ENCODE results near the gene HNRNPH1. TPM values are rescaled to one million over a fixed set of nuclear protein-coding genes. Genes with fewer than 3 reads are reported as not detected.

Gene HNRNPH1
- total and polyA plus RNA-seq, 4 donors, result 102 to 583 (median 348) TPM

DNA sequence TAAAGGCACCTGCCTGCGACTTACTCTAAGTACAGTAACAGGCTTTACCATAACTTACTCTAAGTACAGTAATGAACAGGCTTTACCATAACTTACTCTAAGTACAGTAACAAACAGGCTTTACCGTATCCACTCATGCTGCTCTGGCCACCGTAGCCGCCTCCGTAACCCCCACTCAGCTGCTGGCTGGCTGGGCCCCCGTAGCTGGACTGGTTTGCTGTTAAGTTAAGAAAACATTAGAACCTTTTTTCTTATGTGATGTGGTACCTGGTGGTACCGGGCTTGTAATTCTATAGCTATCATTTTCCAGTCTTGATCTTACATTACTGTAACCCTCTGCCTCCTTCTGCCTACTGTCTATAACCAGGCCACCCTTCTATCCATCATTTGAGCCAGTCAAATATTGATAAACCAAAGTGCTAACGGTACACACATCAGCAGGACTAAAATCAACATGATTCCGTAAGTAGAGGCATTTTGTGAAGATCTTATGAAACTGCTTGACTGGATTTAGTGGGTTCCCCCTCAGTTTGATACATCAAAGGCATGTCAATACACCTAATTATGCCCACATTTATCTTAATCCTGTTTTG lies 7.4 kb downstream of the HNRNPH1 start:
- no peaks in the 10 kb centered on the region for H3K9me3 ChIP-seq (ENCODE audit: control insufficient read depth in 4 of 4, low read length in 3 of 4)
- H3K4me1 ChIP-seq (ENCODE audit: control insufficient read depth in 4 of 4, insufficient read depth in 4 of 4, low read length in 3 of 4), result peaks cover 0 to 43% (median 33%) of the 10 kb centered on the region in 4 donors
- H3K9ac ChIP-seq (ENCODE audit: low read depth in 1 of 2, low read length in 2 of 2), result no peak overlapping the region
- no peak for DNase-seq (ENCODE audit: low spot score)
- no peak overlapping the region for H3K4me3 ChIP-seq (ENCODE audit: low read depth in 1 of 3, low read length in 3 of 3)
- TF ChIP-seq, protein P1, sequence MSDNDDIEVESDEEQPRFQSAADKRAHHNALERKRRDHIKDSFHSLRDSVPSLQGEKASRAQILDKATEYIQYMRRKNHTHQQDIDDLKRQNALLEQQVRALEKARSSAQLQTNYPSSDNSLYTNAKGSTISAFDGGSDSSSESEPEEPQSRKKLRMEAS (IDR thresholded peaks at IDR 0.05), result no peak
- TF ChIP-seq RXRA (IDR thresholded peaks at IDR 0.05) (no peak), YY1 (IDR thresholded peaks at IDR 0.05) (no peak), EGR1 (IDR thresholded peaks at IDR 0.05; ENCODE audit: low read depth in 2 of 2) (no peak), HNF4A (conservative IDR thresholded peaks at IDR 0.05) (no peak), GABPA (IDR thresholded peaks at IDR 0.05 in 1 of 2, conservative IDR thresholded peaks at IDR 0.05 in 1 of 2) (no peak)
- TF ChIP-seq, protein P2, sequence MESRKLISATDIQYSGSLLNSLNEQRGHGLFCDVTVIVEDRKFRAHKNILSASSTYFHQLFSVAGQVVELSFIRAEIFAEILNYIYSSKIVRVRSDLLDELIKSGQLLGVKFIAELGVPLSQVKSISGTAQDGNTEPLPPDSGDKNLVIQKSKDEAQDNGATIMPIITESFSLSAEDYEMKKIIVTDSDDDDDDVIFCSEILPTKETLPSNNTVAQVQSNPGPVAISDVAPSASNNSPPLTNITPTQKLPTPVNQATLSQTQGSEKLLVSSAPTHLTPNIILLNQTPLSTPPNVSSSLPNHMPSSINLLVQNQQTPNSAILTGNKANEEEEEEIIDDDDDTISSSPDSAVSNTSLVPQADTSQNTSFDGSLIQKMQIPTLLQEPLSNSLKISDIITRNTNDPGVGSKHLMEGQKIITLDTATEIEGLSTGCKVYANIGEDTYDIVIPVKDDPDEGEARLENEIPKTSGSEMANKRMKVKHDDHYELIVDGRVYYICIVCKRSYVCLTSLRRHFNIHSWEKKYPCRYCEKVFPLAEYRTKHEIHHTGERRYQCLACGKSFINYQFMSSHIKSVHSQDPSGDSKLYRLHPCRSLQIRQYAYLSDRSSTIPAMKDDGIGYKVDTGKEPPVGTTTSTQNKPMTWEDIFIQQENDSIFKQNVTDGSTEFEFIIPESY (IDR thresholded peaks at IDR 0.05), result no peak
- H3K27ac ChIP-seq (ENCODE audit: low read depth in 1 of 2, low read length in 2 of 2), result no peak overlapping the region
- H3K27me3 ChIP-seq (ENCODE audit: control insufficient read depth in 4 of 4, insufficient read depth in 4 of 4, low read length in 3 of 4), result no peaks in the 10 kb centered on the region
- H3K36me3 ChIP-seq (ENCODE audit: control insufficient read depth in 4 of 4, insufficient read depth in 3 of 4, low read depth in 1 of 4, low read length in 3 of 4), result peaks cover 22 to 90% (median 85%) of the 10 kb centered on the region in 4 donors
- WGBS, result 82% methylated on average over 9 of the region's 9 CpGs

DNA sequence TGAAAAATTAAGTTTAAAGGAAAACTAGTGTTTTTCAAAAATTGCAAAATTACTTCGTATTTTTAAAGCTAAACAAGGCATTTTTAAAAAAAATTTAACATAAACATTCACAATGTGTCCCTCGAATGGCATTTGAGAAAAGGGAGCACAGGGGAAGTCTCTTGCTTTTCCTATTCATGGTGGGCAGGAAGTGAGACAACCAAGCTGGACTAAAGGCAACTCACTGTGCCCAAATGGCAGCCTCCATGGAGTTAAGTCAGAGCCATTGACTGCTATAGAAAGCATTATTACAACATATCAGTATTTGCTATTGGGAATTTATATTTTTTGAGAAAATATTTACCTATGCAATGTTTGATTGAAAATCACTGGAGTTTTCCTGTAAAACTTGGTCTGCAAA lies 8.3 kb downstream of the HNRNPH1 start:
- Histone ChIP-seq H3K36me3 (ENCODE audit: control insufficient read depth in 4 of 4, insufficient read depth in 3 of 4, low read depth in 1 of 4, low read length in 3 of 4) (peaks cover 22 to 91% (median 85%) of the 10 kb centered on the region in 4 donors), H3K9me3 (ENCODE audit: control insufficient read depth in 4 of 4, low read length in 3 of 4) (no peaks in the 10 kb centered on the region), H3K27ac (ENCODE audit: low read depth in 1 of 2, low read length in 2 of 2) (no peak overlapping the region), H3K27me3 (ENCODE audit: control insufficient read depth in 4 of 4, insufficient read depth in 4 of 4, low read length in 3 of 4) (no peaks in the 10 kb centered on the region), H3K4me1 (ENCODE audit: control insufficient read depth in 4 of 4, insufficient read depth in 4 of 4, low read length in 3 of 4) (peaks cover 0 to 34% (median 24%) of the 10 kb centered on the region in 4 donors), H3K9ac (ENCODE audit: low read depth in 1 of 2, low read length in 2 of 2) (no peak overlapping the region), H3K4me3 (ENCODE audit: low read depth in 1 of 3, low read length in 3 of 3) (no peak overlapping the region)
- DNase-seq (ENCODE audit: low spot score), result no peak
- TF ChIP-seq TAF1 (conservative IDR thresholded peaks at IDR 0.05), result no peak
- no peak for TF ChIP-seq FOXA1 (IDR thresholded peaks at IDR 0.05)
- no peak for TF ChIP-seq EGR1 (IDR thresholded peaks at IDR 0.05; ENCODE audit: low read depth in 2 of 2)
- no peak for TF ChIP-seq RXRA (IDR thresholded peaks at IDR 0.05)
- TF ChIP-seq, protein P1 (IDR thresholded peaks at IDR 0.05), result no peak
- TF ChIP-seq, protein P3, sequence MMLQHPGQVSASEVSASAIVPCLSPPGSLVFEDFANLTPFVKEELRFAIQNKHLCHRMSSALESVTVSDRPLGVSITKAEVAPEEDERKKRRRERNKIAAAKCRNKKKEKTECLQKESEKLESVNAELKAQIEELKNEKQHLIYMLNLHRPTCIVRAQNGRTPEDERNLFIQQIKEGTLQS (IDR thresholded peaks at IDR 0.05), result no peak
- TF ChIP-seq, protein P4, sequence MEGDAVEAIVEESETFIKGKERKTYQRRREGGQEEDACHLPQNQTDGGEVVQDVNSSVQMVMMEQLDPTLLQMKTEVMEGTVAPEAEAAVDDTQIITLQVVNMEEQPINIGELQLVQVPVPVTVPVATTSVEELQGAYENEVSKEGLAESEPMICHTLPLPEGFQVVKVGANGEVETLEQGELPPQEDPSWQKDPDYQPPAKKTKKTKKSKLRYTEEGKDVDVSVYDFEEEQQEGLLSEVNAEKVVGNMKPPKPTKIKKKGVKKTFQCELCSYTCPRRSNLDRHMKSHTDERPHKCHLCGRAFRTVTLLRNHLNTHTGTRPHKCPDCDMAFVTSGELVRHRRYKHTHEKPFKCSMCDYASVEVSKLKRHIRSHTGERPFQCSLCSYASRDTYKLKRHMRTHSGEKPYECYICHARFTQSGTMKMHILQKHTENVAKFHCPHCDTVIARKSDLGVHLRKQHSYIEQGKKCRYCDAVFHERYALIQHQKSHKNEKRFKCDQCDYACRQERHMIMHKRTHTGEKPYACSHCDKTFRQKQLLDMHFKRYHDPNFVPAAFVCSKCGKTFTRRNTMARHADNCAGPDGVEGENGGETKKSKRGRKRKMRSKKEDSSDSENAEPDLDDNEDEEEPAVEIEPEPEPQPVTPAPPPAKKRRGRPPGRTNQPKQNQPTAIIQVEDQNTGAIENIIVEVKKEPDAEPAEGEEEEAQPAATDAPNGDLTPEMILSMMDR (IDR thresholded peaks at IDR 0.05; ENCODE audit: low read depth, low read length, missing input control), result no peak
- TF ChIP-seq FOXA2 (IDR thresholded peaks at IDR 0.05), result no peak
- 60% methylated on average over 2 of the region's 2 CpGs for WGBS

DNA sequence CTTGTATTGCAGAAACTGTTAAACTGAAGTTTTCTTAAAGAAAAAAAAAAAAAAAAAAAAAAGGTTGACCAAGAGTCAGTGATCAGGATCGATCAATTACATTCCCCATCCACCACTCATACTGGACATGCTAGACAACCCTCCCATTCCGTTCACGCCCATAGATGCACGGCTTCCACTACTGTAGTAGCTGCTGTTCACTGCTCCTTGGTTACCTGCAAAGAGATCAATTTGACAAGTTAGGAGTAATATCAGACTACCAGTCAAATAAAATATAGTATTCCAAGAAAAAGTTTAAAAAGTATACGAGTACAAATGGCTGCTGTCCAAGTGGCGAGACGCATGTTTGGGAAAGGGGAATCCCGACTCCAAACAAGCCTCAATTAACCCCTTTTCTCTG lies 8.7 kb downstream of the HNRNPH1 start:
- peaks cover 24 to 90% (median 87%) of the 10 kb centered on the region in 4 donors for H3K36me3 ChIP-seq (ENCODE audit: control insufficient read depth in 4 of 4, insufficient read depth in 3 of 4, low read depth in 1 of 4, low read length in 3 of 4)
- DNase-seq (ENCODE audit: low spot score), result no peak
- H3K4me1 ChIP-seq (ENCODE audit: control insufficient read depth in 4 of 4, insufficient read depth in 4 of 4, low read length in 3 of 4), result peaks cover 0 to 30% (median 21%) of the 10 kb centered on the region in 4 donors
- no peaks in the 10 kb centered on the region for H3K27me3 ChIP-seq (ENCODE audit: control insufficient read depth in 4 of 4, insufficient read depth in 4 of 4, low read length in 3 of 4)
- no peaks in the 10 kb centered on the region for H3K9me3 ChIP-seq (ENCODE audit: control insufficient read depth in 4 of 4, low read length in 3 of 4)
- H3K27ac ChIP-seq (ENCODE audit: low read depth in 1 of 2, low read length in 2 of 2), result no peak overlapping the region
- no peak overlapping the region for H3K4me3 ChIP-seq (ENCODE audit: low read depth in 1 of 3, low read length in 3 of 3)
- no peak for TF ChIP-seq RXRA (IDR thresholded peaks at IDR 0.05)
- no peak for TF ChIP-seq FOXA2 (IDR thresholded peaks at IDR 0.05)
- no peak for TF ChIP-seq NR2F2 (IDR thresholded peaks at IDR 0.05)
- TF ChIP-seq, protein P1 (IDR thresholded peaks at IDR 0.05), result no peak
- no peak for TF ChIP-seq HNF4G (IDR thresholded peaks at IDR 0.05)
- TF ChIP-seq, protein P4 (IDR thresholded peaks at IDR 0.05; ENCODE audit: low read depth, low read length, missing input control), result no peak
- TF ChIP-seq FOXA1 (IDR thresholded peaks at IDR 0.05), result no peak
- TF ChIP-seq, protein P2 (IDR thresholded peaks at IDR 0.05), result no peak
- no peak for TF ChIP-seq TAF1 (conservative IDR thresholded peaks at IDR 0.05)
- no peak for TF ChIP-seq EGR1 (IDR thresholded peaks at IDR 0.05; ENCODE audit: low read depth in 2 of 2)
- TF ChIP-seq HNF4A (conservative IDR thresholded peaks at IDR 0.05), result no peak
- 52% methylated on average over 8 of the region's 8 CpGs for WGBS
- H3K9ac ChIP-seq (ENCODE audit: low read depth in 1 of 2, low read length in 2 of 2), result no peak overlapping the region

Measured in liver (tissue), 9 donors.